PC-3 (cell line): ENCODE results near the gene CD274. TPM values are rescaled to one million over a fixed set of nuclear protein-coding genes. Genes with fewer than 3 reads are reported as not detected.

Experiments
- ATAC-seq: fragments of 200-7000 bp; cut with Tn5 transposase; 2 replicates; pipeline ENCODE4 v1.9.1; 2020; ENCODE audit warnings: mild to moderate bottlenecking, moderate library complexity
- BruUV-seq: library from RNA; stranded (reverse); fragments of 400-500 nt; replicated peaks from 2 replicates; lab custom pipeline; 2021; lab: Mats Ljungman, UMichigan
- CTCF ChIA-PET: fragments of 300-600 bp; sonication (Branson Sonifier 250); formaldehyde crosslinking; loops from one replicate; lab custom pipeline; 2022; ENCODE audit warnings: antibody characterized with exemption; lab: Charles Lee
- POLR2A ChIA-PET: fragments of 300-600 bp; sonication (Branson Sonifier 250); formaldehyde crosslinking; loops from one replicate; lab custom pipeline; 2022; ENCODE audit warnings: antibody characterized with exemption; ENCODE audit not compliant: unreplicated experiment; lab: Charles Lee
- DNase-seq: peaks from one replicate; pipeline ENCODE4 v3.0.0-alpha.2; 2015
- H2AFZ ChIP-seq: fragments of 300-600 bp; sonication (generic); 2 replicates; pipeline ENCODE4 v1.6.0; 2016; ENCODE audit warnings: antibody characterized with exemption, low read length
- H3F3A ChIP-seq: fragments of 300-600 bp; sonication (generic); one replicate; pipeline ENCODE4 v1.6.0; 2017; ENCODE audit warnings: antibody characterized with exemption, low read length, control low read depth, mild to moderate bottlenecking; ENCODE audit not compliant: unreplicated experiment
- H3K27ac ChIP-seq: fragments of 300-600 bp; sonication (generic); 2 replicates; pipeline ENCODE4 v1.5.1; 2016; ENCODE audit warnings: mild to moderate bottlenecking, low read length
- H3K27me3 ChIP-seq: fragments of 300-600 bp; sonication (generic); 2 replicates; pipeline ENCODE4 v1.6.1; 2016; ENCODE audit warnings: low read length, mixed read lengths
- H3K36me3 ChIP-seq: fragments of 300-600 bp; sonication (generic); 2 replicates; pipeline ENCODE4 v1.6.1; 2016; ENCODE audit warnings: low read depth, mixed run types, low read length, mixed read lengths
- H3K4me1 ChIP-seq: fragments of 300-600 bp; sonication (generic); 2 replicates; pipeline ENCODE4 v1.5.1; 2016; ENCODE audit warnings: low read length; ENCODE audit not compliant: insufficient read depth
- H3K4me2 ChIP-seq: fragments of 300-600 bp; sonication (generic); 2 replicates; pipeline ENCODE4 v1.6.0; 2016; ENCODE audit warnings: low read length
- H3K4me3 ChIP-seq: fragments of 300-600 bp; sonication (generic); 2 replicates; pipeline ENCODE4 v1.5.1; 2016; ENCODE audit warnings: mild to moderate bottlenecking, low read length, mixed read lengths
- H3K79me2 ChIP-seq: fragments of 300-600 bp; sonication (generic); 2 replicates; pipeline ENCODE4 v1.6.1; 2017; ENCODE audit warnings: low read length, mixed read lengths
- H3K9ac ChIP-seq: fragments of 300-600 bp; sonication (generic); 2 replicates; pipeline ENCODE4 v1.6.0; 2016; ENCODE audit warnings: mild to moderate bottlenecking, low read length
- H3K9me2 ChIP-seq: fragments of 300-600 bp; sonication (generic); replicated peaks from 2 replicates; pipeline ENCODE4 v1.6.1; 2016; ENCODE audit warnings: mixed run types, low read length, mixed read lengths
- H3K9me3 ChIP-seq: fragments of 300-600 bp; sonication (generic); 2 replicates; pipeline ENCODE4 v1.6.1; 2016; ENCODE audit warnings: low read length, mixed read lengths
- H4K20me1 ChIP-seq: fragments of 300-600 bp; sonication (generic); 2 replicates; pipeline ENCODE4 v1.6.1; 2016; ENCODE audit warnings: low read length, mixed read lengths
- CTCF ChIP-seq: fragments of 300-600 bp; sonication (generic); conservative IDR thresholded peaks from 2 replicates; pipeline ENCODE4 v1.5.1; 2017; ENCODE audit warnings: antibody characterized with exemption, low read depth, mild to moderate bottlenecking, low read length
- EZH2 ChIP-seq: fragments of 300-600 bp; sonication (generic); IDR thresholded peaks from one replicate; pipeline ENCODE4 v1.6.1; 2017; ENCODE audit warnings: antibody characterized with exemption, mild to moderate bottlenecking, low read length; ENCODE audit not compliant: unreplicated experiment
- EZH2phosphoT487 ChIP-seq: fragments of 300-600 bp; sonication (generic); IDR thresholded peaks from 2 replicates; pipeline ENCODE4 v1.6.1; 2018; ENCODE audit warnings: mild to moderate bottlenecking, antibody characterized with exemption, low read length, borderline replicate concordance
- intact Hi-C: fragments of 100-400 bp; cut with micrococcal nuclease; formaldehyde crosslinking; loops from 2 replicates; pipeline ENCODE4 v1.9.0; 2023
- total RNA-seq: library from RNA; depleted of rRNA; stranded (reverse); fragments of >200 nt; gene quantifications from 2 replicates; pipeline ENCODE4 v1.2.3, GENCODE V29; 2014

The CD274 gene
- total RNA-seq, 1 experiment from 2014 or later, result 3.8 TPM

DNA sequence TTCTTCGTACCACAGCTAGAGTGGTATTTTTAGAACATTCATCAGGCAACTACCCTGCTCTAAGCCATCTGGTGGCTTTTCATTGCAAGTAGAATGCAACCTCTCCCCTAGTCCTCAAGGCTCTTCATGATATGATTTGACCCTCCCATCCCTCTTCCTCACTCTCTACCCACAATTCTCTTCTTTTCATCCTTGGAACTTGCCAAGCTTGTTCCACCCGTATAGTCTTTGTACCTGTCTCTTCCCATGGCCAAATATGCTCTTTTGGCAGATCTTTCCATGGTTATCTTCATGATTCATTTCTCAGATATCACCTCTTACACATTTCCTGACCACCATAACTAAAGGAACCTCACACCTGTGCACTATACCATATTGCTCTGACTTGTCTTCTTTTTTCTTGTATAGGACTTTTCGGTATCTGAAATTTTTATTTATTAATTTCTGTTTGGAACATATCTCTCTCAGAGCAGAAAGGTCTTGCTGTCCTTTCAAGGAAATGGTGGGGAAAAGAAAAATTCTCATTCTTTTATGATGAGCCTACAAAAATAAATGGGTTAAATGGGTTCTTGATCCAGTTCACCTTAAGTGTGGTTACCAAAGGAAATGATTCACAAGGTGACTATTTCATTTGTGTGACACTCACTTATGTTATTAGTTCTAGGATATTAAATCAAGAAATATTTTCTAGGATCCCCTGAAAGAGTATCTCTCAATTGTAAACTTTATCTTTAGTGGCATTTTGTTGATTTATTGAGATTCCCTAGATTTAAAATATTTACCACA is 3.7 kb upstream of the CD274 start:
- ATAC-seq (peak; percentile 13), DNase-seq (peak; percentile 92)
- Histone ChIP-seq H3K9ac (peak overlapping the region; percentile 27; the same call in 1 of the 2 replicates), H3K9me2 (no peaks in the 10 kb centered on the region), H4K20me1 (no peaks in the 10 kb centered on the region), H3K79me2 (peaks cover 12% of the 10 kb centered on the region), H3K36me3 (no peaks in the 10 kb centered on the region), H3K27ac (peak overlapping the region; percentile 84), H3F3A (no peaks in the 10 kb centered on the region), H3K9me3 (no peaks in the 10 kb centered on the region), H3K4me3 (peak overlapping the region; percentile 39), H3K4me1 (peaks cover 51% of the 10 kb centered on the region), H3K27me3 (no peaks in the 10 kb centered on the region), H3K4me2 (peak overlapping the region; percentile 91), H2AFZ (no peak overlapping the region)
- TF ChIP-seq CTCF (no peak; the same call in 1 of the 2 replicates), EZH2 (no peak), EZH2phosphoT487 (no peak)
- no TSS peak for BruUV-seq
- ChIA-PET POLR2A (no interaction called here), CTCF (no interaction called here)
- intact Hi-C loops, result no loop called here

- Histone ChIP-seq H3K9me2 (no peaks in the 10 kb centered on the region), H3K4me2 (peak overlapping the region; percentile 91), H3K79me2 (peaks cover 19% of the 10 kb centered on the region), H3F3A (no peaks in the 10 kb centered on the region), H3K4me3 (peak overlapping the region; percentile 39), H3K27me3 (no peaks in the 10 kb centered on the region), H2AFZ (no peak overlapping the region), H3K36me3 (no peaks in the 10 kb centered on the region), H3K4me1 (peaks cover 55% of the 10 kb centered on the region), H4K20me1 (no peaks in the 10 kb centered on the region), H3K9me3 (no peaks in the 10 kb centered on the region), H3K27ac (peak overlapping the region; percentile 84), H3K9ac (peak overlapping the region; percentile 27; the same call in 1 of the 2 replicates)
- CTCF ChIA-PET, result no interaction called here
- BruUV-seq, result no TSS peak
- POLR2A ChIA-PET, result no interaction called here
- intact Hi-C loops, result no loop called here
- ATAC-seq, result no peak
- no peak for DNase-seq
- TF ChIP-seq CTCF (no peak), EZH2phosphoT487 (no peak), EZH2 (no peak)
Observed at GRCh38 chr9:5447337-5447736, 3.0 kb upstream of the CD274 start.

GRCh38 chr9:5448016-5448415 is 2.3 kb upstream of the CD274 start:
- H3K27me3 ChIP-seq, result no peaks in the 10 kb centered on the region
- no peak for DNase-seq
- no peak for ATAC-seq
- H2AFZ ChIP-seq, result no peak overlapping the region
- H3K9me3 ChIP-seq, result no peaks in the 10 kb centered on the region
- no TSS peak for BruUV-seq
- H3K27ac ChIP-seq, result peak overlapping the region; percentile 84; the same call in 1 of the 2 replicates
- H3K4me2 ChIP-seq, result peak overlapping the region; percentile 91; the same call in 1 of the 2 replicates
- no peaks in the 10 kb centered on the region for H3K36me3 ChIP-seq
- peaks cover 25% of the 10 kb centered on the region for H3K79me2 ChIP-seq
- no peaks in the 10 kb centered on the region for H3F3A ChIP-seq
- H3K9ac ChIP-seq, result no peak overlapping the region
- intact Hi-C loops, result no loop called here
- ChIA-PET CTCF (no interaction called here), POLR2A (no interaction called here)
- H3K4me1 ChIP-seq, result peaks cover 60% of the 10 kb centered on the region
- no peak overlapping the region for H3K4me3 ChIP-seq
- H4K20me1 ChIP-seq, result no peaks in the 10 kb centered on the region
- TF ChIP-seq EZH2phosphoT487 (no peak), CTCF (no peak), EZH2 (no peak)
- H3K9me2 ChIP-seq, result no peaks in the 10 kb centered on the region
